ENCODE data around the gene PFDN2.

DNA sequence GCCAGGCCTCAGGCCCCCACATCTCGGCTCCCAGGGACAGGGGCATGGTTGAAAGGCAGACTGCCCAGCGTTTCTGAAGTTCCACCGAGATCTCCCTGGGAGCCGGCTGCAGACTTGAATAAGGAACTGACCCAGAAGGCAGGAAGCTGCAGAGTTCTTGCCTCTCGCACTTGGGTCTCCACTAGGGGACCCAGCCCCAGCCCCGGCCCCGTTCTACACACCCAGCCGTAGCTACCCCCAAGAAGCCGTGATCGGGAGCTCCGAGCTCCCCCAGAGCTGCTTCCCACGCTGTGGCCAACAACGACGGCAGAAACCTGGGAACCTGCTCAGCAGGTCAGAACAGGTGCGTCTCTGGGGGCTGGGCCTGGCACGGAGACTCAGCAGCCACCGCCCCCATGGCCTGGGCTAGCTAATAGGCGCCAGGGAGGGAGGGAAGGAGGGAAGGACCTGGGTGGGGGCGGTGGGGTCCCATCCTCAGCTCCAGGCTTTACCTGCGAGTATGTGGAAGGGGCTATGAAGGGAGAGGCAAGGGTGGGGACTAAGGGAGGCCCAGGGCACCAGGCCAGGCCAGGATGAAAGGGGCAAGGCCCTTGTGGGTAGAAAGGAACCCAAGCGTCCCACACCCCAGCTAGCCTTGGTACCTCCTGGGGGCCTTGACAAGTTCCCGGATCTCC lies 28.4 kb downstream of the PFDN2 start, which contains the start of gene NECTIN4:
- TF ChIP-seq, protein P1, sequence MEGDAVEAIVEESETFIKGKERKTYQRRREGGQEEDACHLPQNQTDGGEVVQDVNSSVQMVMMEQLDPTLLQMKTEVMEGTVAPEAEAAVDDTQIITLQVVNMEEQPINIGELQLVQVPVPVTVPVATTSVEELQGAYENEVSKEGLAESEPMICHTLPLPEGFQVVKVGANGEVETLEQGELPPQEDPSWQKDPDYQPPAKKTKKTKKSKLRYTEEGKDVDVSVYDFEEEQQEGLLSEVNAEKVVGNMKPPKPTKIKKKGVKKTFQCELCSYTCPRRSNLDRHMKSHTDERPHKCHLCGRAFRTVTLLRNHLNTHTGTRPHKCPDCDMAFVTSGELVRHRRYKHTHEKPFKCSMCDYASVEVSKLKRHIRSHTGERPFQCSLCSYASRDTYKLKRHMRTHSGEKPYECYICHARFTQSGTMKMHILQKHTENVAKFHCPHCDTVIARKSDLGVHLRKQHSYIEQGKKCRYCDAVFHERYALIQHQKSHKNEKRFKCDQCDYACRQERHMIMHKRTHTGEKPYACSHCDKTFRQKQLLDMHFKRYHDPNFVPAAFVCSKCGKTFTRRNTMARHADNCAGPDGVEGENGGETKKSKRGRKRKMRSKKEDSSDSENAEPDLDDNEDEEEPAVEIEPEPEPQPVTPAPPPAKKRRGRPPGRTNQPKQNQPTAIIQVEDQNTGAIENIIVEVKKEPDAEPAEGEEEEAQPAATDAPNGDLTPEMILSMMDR (IDR thresholded peaks at IDR 0.05; ENCODE audit: low read depth, low read length), result no peak
- no peak for TF ChIP-seq EZH2phosphoT487 (IDR thresholded peaks at IDR 0.05; ENCODE audit: low read depth)
